Panc1 (cell line): ENCODE data around the gene PPA1. TPM values are rescaled to one million over a fixed set of nuclear protein-coding genes. Genes with fewer than 3 reads are reported as not detected.

ENCODE experiments used
- ATAC-seq: fragments of 200-7000 bp; cut with Tn5 transposase; 2 replicates; pipeline ENCODE4 v1.9.1; 2020; ENCODE audit warnings: mild to moderate bottlenecking, moderate library complexity
- BruUV-seq: library from RNA; stranded (reverse); fragments of 400-500 nt; replicated peaks from 2 replicates; lab custom pipeline; 2021; lab: Mats Ljungman, UMichigan
- CTCF ChIA-PET: fragments of 300-600 bp; sonication (Branson Sonifier 250); formaldehyde crosslinking; loops from one replicate; lab custom pipeline; 2022; ENCODE audit warnings: antibody characterized with exemption; lab: Charles Lee
- POLR2A ChIA-PET: fragments of 300-600 bp; sonication (Branson Sonifier 250); formaldehyde crosslinking; loops from one replicate; lab custom pipeline; 2022; ENCODE audit warnings: antibody characterized with exemption; lab: Charles Lee
- DNase-seq: peaks from one replicate; pipeline ENCODE4 v3.0.0-alpha.2; 2010; ENCODE audit warnings: low read depth, low spot score
- H3K27ac ChIP-seq: 2 replicates; pipeline ENCODE4 v1.5.1; 2011; ENCODE audit warnings: mild to moderate bottlenecking, low read length, inconsistent platforms
- H3K27me3 ChIP-seq: fragments of 200-500 bp; sonication (Bioruptor generic); 2 replicates; pipeline ENCODE4 v1.6.0; 2014; ENCODE audit warnings: low read length, inconsistent platforms; ENCODE audit not compliant: control insufficient read depth, insufficient read depth
- H3K36me3 ChIP-seq: fragments of 200-500 bp; sonication (Bioruptor generic); 2 replicates; pipeline ENCODE4 v1.5.1; 2014; ENCODE audit warnings: inconsistent platforms, mild to moderate bottlenecking, low read length, moderate library complexity; ENCODE audit not compliant: control insufficient read depth, insufficient read depth
- H3K4me1 ChIP-seq: 2 replicates; pipeline ENCODE4 v1.5.1; 2011; ENCODE audit warnings: inconsistent platforms, mild to moderate bottlenecking, low read length, moderate library complexity; ENCODE audit not compliant: control insufficient read depth, insufficient read depth
- H3K4me3 ChIP-seq, 2 experiments: 2 replicates each; pipeline ENCODE4 v1.5.1; 2011 to 2012; ENCODE audit warnings: low read depth in 2 of 2, low read length in 2 of 2, mild to moderate bottlenecking in 2 of 2, inconsistent platforms in 1 of 2, moderate library complexity in 1 of 2
- H3K9me3 ChIP-seq: fragments of 200-500 bp; sonication (Bioruptor generic); 2 replicates; pipeline ENCODE4 v1.5.1; 2014; ENCODE audit warnings: low read depth, mild to moderate bottlenecking, inconsistent platforms, low read length, moderate library complexity; ENCODE audit not compliant: control insufficient read depth, insufficient read depth
- CTCF ChIP-seq: fragments of 450-650 bp; IDR thresholded peaks from 2 replicates; pipeline ENCODE4 v1.5.1; 2017; ENCODE audit warnings: mild to moderate bottlenecking
- POLR2AphosphoS5 ChIP-seq: IDR thresholded peaks from 2 replicates; pipeline ENCODE4 v1.6.1; 2012; ENCODE audit warnings: mild to moderate bottlenecking, low read depth, low read length, moderate library complexity
- REST ChIP-seq, 2 experiments: IDR thresholded peaks; 2 replicates each; pipeline ENCODE4 v1.6.1; 2011 to 2012; ENCODE audit warnings: low read depth in 2 of 2, control low read depth in 1 of 2, low read length in 1 of 2, mild to moderate bottlenecking in 1 of 2, moderate library complexity in 1 of 2; ENCODE audit not compliant: insufficient read depth in 1 of 2
- SIN3A ChIP-seq: IDR thresholded peaks from 2 replicates; pipeline ENCODE4 v1.6.1; 2012; ENCODE audit warnings: low read depth, mild to moderate bottlenecking, low read length, moderate library complexity, borderline replicate concordance; ENCODE audit not compliant: insufficient read depth
- TCF7L2 ChIP-seq: IDR thresholded peaks from 2 replicates; pipeline ENCODE4 v1.6.1; 2011; ENCODE audit warnings: mild to moderate bottlenecking, low read depth, low read length, inconsistent platforms
- in situ Hi-C: cut with HindIII; loops from 2 replicates; pipeline ENCODE4 v1.10.0; 2016; ENCODE audit warnings: low sequenced_read_pairs, low pct_unique_long_range_greater_than_20kb
- intact Hi-C: fragments of 100-400 bp; cut with micrococcal nuclease; formaldehyde crosslinking; loops from one replicate; pipeline ENCODE4 v1.10.0; 2022; ENCODE audit not compliant: unreplicated experiment
- total RNA-seq: library from RNA; stranded (reverse); gene quantifications from one replicate; pipeline ENCODE4 v1.2.1, GENCODE V29; 2021; ENCODE audit not compliant: unreplicated experiment

The PPA1 gene
- total RNA-seq, 1 experiment from 2014 or later: 174 TPM

GRCh38 chr10:70166394-70166793 lies 66.8 kb downstream of the PPA1 start:
- no peak overlapping the region for H3K4me3 ChIP-seq
- BruUV-seq: no TSS peak
- H3K27me3 ChIP-seq: no peaks in the 10 kb centered on the region
- H3K9me3 ChIP-seq: no peaks in the 10 kb centered on the region
- POLR2A ChIA-PET: no interaction called here
- peaks cover 28% of the 10 kb centered on the region for H3K4me1 ChIP-seq
- H3K27ac ChIP-seq: no peak overlapping the region
- DNase-seq (no peak), ATAC-seq (no peak)
- CTCF ChIA-PET: no interaction called here
- intact Hi-C loops: no loop called here
- TF ChIP-seq POLR2AphosphoS5 (no peak), SIN3A (no peak), REST (IDR thresholded peaks at IDR 0.05; ENCODE audit: insufficient read depth in 1 of 2, low read depth in 2 of 2, low read length in 1 of 2) (no peak), TCF7L2 (no peak), CTCF (no peak)
- in situ Hi-C loops: no loop called here
- H3K36me3 ChIP-seq: peaks cover 9% of the 10 kb centered on the region; the same call in 1 of the 2 replicates

- DNase-seq (no peak), ATAC-seq (no peak)
- Histone ChIP-seq H3K27me3 (no peaks in the 10 kb centered on the region), H3K27ac (no peak overlapping the region), H3K4me3 (no peak overlapping the region), H3K36me3 (peaks cover 17% of the 10 kb centered on the region), H3K9me3 (no peaks in the 10 kb centered on the region), H3K4me1 (peaks cover 24% of the 10 kb centered on the region)
- no peak for TF ChIP-seq SIN3A
- TF ChIP-seq TCF7L2: no peak
- TF ChIP-seq CTCF: no peak
- TF ChIP-seq POLR2AphosphoS5: no peak
- TF ChIP-seq REST (IDR thresholded peaks at IDR 0.05; ENCODE audit: insufficient read depth in 1 of 2, low read depth in 2 of 2, low read length in 1 of 2): no peak
- BruUV-seq: no TSS peak
- CTCF ChIA-PET: no interaction called here
- POLR2A ChIA-PET: no interaction called here
- intact Hi-C loops: no loop called here
- in situ Hi-C loops: no loop called here
These were observed 69.1 kb downstream of the PPA1 start for GRCh38 chr10:70164163-70164562.
